ENCODE data around the gene SCG2. TPM values are rescaled to one million over a fixed set of nuclear protein-coding genes. Genes with fewer than 3 reads are reported as not detected.
A peak's percentile ranks its signal among the peaks of the same experiment; 100 is the strongest.

SCG2 gene
- total and polyA plus RNA-seq, 2 of the 4 experiments (the other 2 are of a cell fraction) = 0.36 to 0.46 TPM

GRCh38 chr2:223596208-223596607, 6.0 kb downstream of the SCG2 start:
- H2BK120ac ChIP-seq (ENCODE audit: low read depth, low read length) = no peak overlapping the region
- no peaks in the 10 kb centered on the region for H3K9me1 ChIP-seq (ENCODE audit: insufficient read depth, low read length)
- H4K91ac ChIP-seq (ENCODE audit: insufficient read depth, low read depth, low read length) = no peak overlapping the region
- H4K8ac ChIP-seq (ENCODE audit: low read depth in 2 of 2, low read length in 2 of 2) = no peak overlapping the region
- 100% methylated on average over 1 of the region's 1 CpG; no CpG with 5 or more reads in 1 of the 2 experiments for WGBS, 2 experiments (ENCODE audit: extremely low coverage in 2 of 2, insufficient read length in 1 of 2)
- intact Hi-C loops (cut with micrococcal nuclease) = no loop called here
- H3K14ac ChIP-seq (replicated peaks; ENCODE audit: low read depth, low read length) = no peak overlapping the region
- no peak overlapping the region for H2BK20ac ChIP-seq (ENCODE audit: low read depth, low read length)
- no peak overlapping the region for H2BK5ac ChIP-seq (ENCODE audit: low read depth, low read length, poor library complexity, severe bottlenecking)
- H4K5ac ChIP-seq (ENCODE audit: low read depth, low read length) = no peak overlapping the region
- no peak overlapping the region for H3K4me2 ChIP-seq (ENCODE audit: low read depth, low read length)
- dilution Hi-C loops (cut with HindIII; ENCODE audit: low sequenced_read_pairs, unreplicated experiment) = no loop called here
- no peak overlapping the region; the same call in 1 of the 2 replicates for H3K4ac ChIP-seq (ENCODE audit: low read depth, low read length)
- BruUV-seq (replicated peaks) = no TSS peak
- H4K20me1 ChIP-seq (ENCODE audit: insufficient read depth, low read length) = no peaks in the 10 kb centered on the region
- POLR2A ChIA-PET (ENCODE audit: unreplicated experiment) = no interaction called here
- no peaks in the 10 kb centered on the region for H3K36me3 ChIP-seq (ENCODE audit: control insufficient read depth, insufficient read depth, low read length)
- no peak overlapping the region for H2BK15ac ChIP-seq (ENCODE audit: low read depth, low read length)
- H2AFZ ChIP-seq (replicated peaks; ENCODE audit: low read length, poor library complexity) = no peak overlapping the region
- no peak for ATAC-seq (ENCODE audit: low read depth)
- H3K23ac ChIP-seq (ENCODE audit: low read depth, low read length) = no peak overlapping the region
- H3K9ac ChIP-seq (ENCODE audit: low read depth, low read length) = no peak overlapping the region
- H3K79me1 ChIP-seq (ENCODE audit: low read depth in 1 of 2, low read length in 2 of 2) = no peaks in the 10 kb centered on the region
- H3K27me3 ChIP-seq (ENCODE audit: control insufficient read depth, insufficient read depth, low read length) = no peaks in the 10 kb centered on the region
- H3K4me3 ChIP-seq (ENCODE audit: insufficient read depth, low read depth, low read length) = no peak overlapping the region
- TF ChIP-seq RFX5 (IDR thresholded peaks at IDR 0.05; ENCODE audit: low read depth, low read length) = no peak
- no peak for TF ChIP-seq BHLHE40 (IDR thresholded peaks at IDR 0.05; ENCODE audit: low read depth, low read length)
- no peak for TF ChIP-seq MXI1 (IDR thresholded peaks at IDR 0.05; ENCODE audit: borderline replicate concordance, low read depth, low read length)
- no peak for TF ChIP-seq MAFK (IDR thresholded peaks at IDR 0.05; ENCODE audit: low read depth, low read length)
- no peak for TF ChIP-seq USF2 (IDR thresholded peaks at IDR 0.05; ENCODE audit: low read depth, low read length)
- no peak for TF ChIP-seq SMC3 (IDR thresholded peaks at IDR 0.05; ENCODE audit: low read depth, low read length)
- TF ChIP-seq MAZ (IDR thresholded peaks at IDR 0.05; ENCODE audit: borderline replicate concordance, low read depth, low read length) = no peak
- no peak for TF ChIP-seq POLR2A (IDR thresholded peaks at IDR 0.05; ENCODE audit: low read depth, low read length)
- no peak for TF ChIP-seq ELK1 (IDR thresholded peaks at IDR 0.05; ENCODE audit: borderline replicate concordance, low read depth, low read length)
- TF ChIP-seq CEBPB (IDR thresholded peaks at IDR 0.05; ENCODE audit: low read depth, low read length) = no peak
- no peak for TF ChIP-seq NFE2L2 (IDR thresholded peaks at IDR 0.05; ENCODE audit: low read depth, low read length)
- TF ChIP-seq FOS (IDR thresholded peaks at IDR 0.05; ENCODE audit: low read depth, low read length) = no peak
- TF ChIP-seq RCOR1 (IDR thresholded peaks at IDR 0.05; ENCODE audit: insufficient replicate concordance, low read length) = no peak
- no peak for TF ChIP-seq CTCF (conservative IDR thresholded peaks at IDR 0.05; ENCODE audit: low read depth, low read length)
- no peak for TF ChIP-seq RAD21 (IDR thresholded peaks at IDR 0.05; ENCODE audit: low read length)
- no peak for TF ChIP-seq CHD1 (IDR thresholded peaks at IDR 0.05; ENCODE audit: low read depth, low read length)
- in situ Hi-C loops (cut with MboI; ENCODE audit: low sequenced_read_pairs) = loop anchor here (25.0 kb wide), 1 partner anchor 966 kb away; no protein-coding TSS in a partner anchor
- no peak overlapping the region for H3K18ac ChIP-seq (ENCODE audit: low read depth, low read length)
- CTCF ChIA-PET = interaction anchor here (0.9 kb wide), 1 partner anchor 40 kb away, joined by 3 read pairs; no protein-coding TSS in a partner anchor
- H3K9me3 ChIP-seq (ENCODE audit: control insufficient read depth, insufficient read depth, low read length) = no peaks in the 10 kb centered on the region
- no peak for DNase-seq
- H2AK9ac ChIP-seq (replicated peaks; ENCODE audit: low read depth, low read length, poor library complexity) = no peak overlapping the region
- peaks cover 10% of the 10 kb centered on the region for H3K4me1 ChIP-seq (ENCODE audit: control insufficient read depth, insufficient read depth, low read length)
- no peak overlapping the region for H3K56ac ChIP-seq (ENCODE audit: extremely low read depth, insufficient read depth, low read length)
- H2AK5ac ChIP-seq (ENCODE audit: low read depth, low read length) = peak overlapping the region; percentile 53; the same call in 1 of the 2 replicates
- H3K27ac ChIP-seq (ENCODE audit: insufficient read depth, low read length) = no peak overlapping the region

All from IMR-90 (cell line).